HuH-7 (cell line): ENCODE results near the gene PDGFD.
"Not testable (repeated sequence)": the region's sequence is repeated elsewhere in the genome, so short reads cannot be mapped to it uniquely, and the experiment has no call there.

Experiments used
- DNase-seq: peaks from one replicate; pipeline ENCODE4 v3.0.0; 2011; ENCODE audit warnings: low spot score

PDGFD gene

DNA sequence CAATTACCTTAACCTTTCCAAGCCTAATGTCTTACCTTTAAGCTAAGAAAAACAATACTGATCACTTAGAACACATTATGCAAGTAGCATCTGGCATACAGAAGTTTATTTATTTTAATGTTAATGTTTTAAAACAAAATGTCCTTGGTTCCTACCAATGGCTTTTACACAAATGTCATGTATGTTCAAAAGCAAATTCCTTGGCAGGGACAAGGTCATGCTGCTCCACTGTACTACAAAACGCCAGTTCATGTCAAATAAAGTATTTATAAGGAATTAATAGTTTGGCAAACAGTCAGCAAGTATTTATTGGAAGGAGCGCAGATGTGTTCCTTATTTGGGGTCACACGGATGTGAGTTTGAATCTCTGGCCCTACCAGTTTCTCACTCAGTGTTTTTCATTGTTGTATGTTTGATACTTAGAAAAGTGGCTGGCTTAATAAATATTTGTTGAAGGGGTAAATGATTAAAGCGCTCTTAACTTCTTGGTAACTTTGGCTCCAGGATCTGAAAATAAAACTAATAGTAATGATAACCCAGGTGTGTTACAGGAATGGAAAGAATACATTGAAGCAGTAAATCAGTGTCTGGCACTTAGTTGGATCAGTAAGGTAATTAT is 108.9 kb downstream of the PDGFD start:
- no peak for DNase-seq

DNA sequence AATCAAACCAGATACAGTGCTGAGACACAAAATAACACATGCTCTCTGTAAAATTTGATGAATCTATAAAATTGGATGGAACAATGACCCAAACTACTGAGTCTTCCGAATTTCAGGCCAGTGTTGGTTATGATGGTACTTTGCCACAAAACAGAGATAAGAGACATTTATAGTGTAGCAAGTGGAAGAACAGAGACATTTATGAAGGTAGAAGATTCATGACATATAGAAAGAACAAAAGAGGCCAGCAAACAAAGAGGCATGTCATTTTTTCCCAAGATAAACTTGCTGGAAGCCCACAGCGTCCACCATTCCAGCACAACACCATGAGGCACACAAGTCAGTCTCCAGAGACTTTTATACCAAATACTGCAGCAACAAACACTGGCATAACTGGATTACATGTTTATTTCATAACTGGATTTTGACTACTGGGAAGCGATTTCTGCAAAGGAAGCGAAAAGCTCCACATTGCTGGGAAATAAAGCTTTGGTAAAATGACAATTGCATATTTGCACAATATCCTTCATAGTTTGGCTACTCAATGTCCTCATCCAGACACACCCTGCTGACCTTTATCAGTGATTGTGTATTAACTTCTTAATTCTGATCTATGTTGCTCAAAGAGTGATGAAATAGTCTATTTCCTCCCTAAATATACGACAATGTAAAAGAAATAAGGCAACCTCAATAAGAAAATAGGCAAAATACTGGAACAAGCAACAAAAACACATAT is 110.0 kb downstream of the PDGFD start:
- no peak for DNase-seq

DNA sequence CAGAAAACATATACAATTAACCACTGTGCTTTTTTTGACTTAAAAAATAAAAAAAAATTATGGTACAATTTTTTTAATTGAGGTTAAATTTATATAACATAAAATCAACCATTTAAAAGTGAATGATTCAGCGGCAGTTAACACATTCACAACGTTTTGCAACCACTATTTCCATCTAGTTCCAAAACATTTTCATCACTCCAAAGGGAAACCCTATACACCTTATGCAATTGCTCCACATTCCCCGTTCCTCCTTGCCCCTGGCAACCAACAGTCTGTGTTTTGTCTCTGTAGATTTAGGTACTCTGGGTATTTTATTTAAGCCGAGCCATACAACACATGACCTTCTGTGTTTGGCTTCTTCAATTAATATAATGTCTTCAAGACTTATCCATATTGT is 112.2 kb downstream of the PDGFD start:
- no peak for DNase-seq

DNA sequence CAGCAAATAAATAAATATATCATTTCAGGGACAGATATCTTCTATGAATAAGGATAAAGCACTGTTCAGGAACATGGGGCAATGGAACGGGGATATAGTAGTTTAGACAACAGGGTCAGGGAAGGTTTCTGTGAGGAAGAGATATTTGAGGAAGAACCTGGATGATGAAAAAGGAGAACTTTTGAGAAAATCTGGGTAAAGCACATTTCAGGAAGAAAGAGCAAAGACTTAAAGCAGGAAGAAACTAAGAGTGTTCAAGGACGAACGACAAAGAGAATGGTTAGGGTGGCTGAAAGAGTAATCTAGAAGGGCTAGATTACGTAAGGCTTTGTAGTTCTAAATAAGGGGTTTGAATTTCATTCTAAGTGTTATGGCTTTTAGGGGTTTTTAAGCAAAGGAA is 114.8 kb downstream of the PDGFD start:
- DNase-seq = no peak

DNA sequence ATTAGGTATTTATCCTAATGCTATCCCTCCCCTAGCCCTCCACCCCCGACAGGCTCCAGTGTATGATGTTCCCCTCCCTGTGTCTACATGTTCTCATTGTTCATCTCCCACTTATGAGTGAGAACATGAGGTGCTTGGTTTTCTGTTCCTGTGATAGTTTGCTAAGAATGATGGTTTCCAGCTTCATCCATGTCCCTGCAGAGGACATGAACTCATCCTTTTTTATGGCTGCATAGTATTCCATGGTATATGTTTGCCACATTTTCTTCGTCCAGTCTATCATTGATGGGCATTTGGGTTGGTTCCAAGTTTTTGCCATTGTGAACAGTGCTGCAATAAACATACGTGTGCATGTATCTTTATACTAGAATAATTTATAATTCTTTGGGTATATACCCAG is 117.1 kb downstream of the PDGFD start:
- not testable (repeated sequence) for DNase-seq

DNA sequence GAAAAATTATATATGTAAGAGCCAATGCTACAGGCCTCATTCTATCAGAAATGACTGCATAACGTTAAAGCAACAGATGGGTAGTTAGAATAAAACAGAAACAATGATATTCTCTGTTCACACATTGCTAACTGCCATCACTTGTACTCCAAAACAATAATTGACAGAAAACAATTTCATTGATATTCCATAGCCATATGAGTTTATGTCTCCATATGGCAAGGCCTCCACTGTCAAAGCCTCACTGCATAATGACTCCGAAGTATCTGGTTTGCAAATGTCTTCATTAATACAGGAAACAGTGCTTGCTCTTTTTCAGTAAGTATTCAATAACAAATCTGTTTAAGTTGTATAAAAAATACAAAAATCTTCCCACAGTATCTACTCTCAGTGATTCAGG is 117.6 kb downstream of the PDGFD start:
- DNase-seq = no peak

DNA sequence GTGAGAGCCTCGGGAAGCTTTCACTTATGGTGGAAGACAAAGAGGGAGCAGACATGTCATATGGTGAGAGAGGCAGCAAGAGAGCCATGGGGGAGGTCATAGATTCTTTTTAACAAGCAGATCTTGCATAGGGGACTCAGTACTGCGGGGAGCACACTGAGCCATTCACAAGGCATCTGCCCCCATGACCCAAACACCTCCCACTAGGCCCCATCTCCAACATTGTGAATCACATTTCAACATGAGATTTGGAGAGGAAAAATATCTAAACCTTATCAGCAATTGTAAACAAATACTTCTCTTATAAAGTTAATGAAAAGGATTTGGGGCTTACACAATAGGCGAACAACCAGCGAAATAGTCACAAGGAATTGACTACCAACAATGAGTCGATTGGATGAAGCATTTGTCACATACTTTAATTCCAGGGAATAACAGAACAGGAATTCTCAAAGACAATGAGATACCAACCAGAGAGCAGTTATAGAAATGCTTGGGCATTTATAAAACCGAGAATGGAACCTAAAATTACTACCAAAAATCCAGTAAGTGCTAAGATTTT is 120.2 kb downstream of the PDGFD start:
- DNase-seq = no peak

DNA sequence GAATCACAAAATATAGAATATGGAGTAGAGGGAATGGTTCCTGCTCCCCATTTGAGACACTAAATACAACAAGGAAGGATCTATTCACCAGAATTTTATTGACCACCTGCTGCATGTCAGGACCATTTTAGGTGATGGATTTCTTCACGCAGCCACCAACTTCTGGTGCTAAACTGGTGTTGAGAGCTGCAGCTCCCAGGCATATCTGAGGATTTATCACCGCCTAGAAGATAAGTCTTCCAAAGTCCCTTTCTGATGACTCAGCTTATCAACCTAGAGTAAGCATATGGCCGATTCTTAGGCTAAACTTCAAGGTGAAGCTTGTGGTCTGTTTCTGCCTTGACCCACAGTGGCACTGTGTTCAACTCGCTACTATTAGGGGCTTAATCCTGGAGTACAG is 120.8 kb downstream of the PDGFD start:
- no peak for DNase-seq

DNA sequence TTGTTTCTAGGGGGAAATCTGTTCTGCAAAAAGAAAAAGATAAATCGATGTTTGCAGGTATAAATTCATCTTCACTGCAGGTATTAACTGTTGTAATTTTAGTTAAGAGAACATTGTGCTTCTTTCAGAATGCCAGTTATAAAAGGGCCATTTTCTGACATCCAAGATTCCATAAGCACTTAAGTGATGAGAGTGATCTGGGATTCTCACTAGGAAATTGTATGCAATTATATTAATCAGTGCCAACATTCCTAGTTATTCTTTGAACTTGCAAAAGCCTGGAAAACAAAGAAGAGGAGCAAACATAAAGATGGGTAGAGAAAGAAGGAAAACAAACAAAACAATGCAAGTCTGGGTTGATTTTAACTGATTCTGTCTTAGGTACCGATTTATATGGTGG is 122.2 kb downstream of the PDGFD start:
- DNase-seq = no peak

DNA sequence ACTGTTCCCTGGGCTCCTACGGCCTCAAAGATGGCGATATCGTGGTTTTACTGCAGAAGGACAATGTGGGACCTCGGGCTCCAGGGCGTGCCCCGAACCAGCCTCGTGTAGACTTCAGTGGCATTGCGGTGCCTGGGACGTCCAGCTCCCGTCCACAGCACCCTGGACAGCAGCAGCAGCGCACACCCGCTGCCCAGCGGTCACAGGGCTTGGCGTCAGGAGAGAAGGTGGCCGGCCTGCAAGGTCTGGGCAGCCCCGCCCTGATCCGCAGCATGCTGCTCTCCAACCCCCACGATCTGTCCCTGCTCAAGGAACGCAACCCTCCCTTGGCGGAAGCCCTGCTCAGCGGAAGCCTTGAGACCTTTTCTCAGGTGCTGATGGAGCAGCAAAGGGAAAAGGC is 127.0 kb downstream of the PDGFD start:
- DNase-seq = no peak

DNA sequence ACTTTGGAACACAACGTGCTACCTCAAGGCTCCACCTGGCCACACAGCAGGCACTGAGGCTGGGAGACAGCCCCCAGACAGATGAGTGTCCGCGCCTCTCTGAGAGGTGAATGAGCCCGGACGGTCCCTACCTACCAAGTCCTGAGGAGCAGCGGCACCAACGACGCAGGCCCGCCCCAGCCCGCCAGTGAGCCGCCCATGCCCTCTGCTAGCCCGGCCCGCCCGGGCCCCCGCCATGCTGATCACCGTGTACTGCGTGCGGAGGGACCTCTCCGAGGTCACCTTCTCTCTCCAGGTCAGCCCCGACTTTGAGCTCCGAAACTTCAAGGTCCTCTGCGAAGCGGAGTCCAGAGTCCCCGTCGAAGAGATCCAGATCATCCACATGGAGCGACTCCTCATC is 127.4 kb downstream of the PDGFD start, which contains the start of gene DDI1:
TSS of gene DDI1 (plus strand) at position 53 of the 400 bp plus-strand sequence. CDS start at position 236, 183 bp downstream.
- DNase-seq = no peak

DNA sequence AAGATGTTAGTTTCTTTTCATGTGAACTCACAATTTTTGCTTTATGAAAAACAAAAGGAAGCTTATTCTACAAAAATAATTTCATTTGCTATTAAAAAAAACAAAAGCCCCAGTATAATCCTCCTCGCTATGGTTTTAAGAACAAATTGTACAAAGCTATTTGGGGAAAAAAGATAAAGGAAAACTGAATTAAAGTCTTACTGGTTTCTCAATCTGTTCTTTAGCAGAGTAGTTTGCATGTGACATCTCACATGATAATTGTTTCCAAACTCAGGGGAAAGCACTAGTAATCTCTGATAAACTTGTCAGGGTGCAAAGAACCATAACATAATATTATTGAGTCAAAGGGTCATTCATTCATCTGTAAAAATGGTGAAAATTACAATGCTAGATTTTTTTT is 130.4 kb downstream of the PDGFD start:
- no peak for DNase-seq

DNA sequence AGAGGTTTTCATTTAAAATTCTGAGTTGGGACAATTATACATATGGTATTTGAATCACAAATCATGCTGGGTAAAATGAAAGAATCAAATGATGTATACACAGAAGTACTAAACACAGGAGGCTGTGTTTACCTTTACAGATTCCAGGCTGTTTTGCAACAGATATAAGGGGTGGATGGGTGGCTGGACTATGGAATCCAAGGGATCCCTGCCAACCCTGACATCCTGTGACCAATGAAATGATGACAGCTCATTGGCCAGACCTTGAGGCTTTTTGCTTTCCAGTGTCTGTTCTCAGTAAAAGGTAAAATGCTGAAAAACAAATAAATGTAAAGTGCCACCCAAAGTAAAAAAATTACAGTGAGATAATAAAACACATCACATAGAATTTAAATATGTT is 130.8 kb downstream of the PDGFD start:
- peak; percentile 25 for DNase-seq

DNA sequence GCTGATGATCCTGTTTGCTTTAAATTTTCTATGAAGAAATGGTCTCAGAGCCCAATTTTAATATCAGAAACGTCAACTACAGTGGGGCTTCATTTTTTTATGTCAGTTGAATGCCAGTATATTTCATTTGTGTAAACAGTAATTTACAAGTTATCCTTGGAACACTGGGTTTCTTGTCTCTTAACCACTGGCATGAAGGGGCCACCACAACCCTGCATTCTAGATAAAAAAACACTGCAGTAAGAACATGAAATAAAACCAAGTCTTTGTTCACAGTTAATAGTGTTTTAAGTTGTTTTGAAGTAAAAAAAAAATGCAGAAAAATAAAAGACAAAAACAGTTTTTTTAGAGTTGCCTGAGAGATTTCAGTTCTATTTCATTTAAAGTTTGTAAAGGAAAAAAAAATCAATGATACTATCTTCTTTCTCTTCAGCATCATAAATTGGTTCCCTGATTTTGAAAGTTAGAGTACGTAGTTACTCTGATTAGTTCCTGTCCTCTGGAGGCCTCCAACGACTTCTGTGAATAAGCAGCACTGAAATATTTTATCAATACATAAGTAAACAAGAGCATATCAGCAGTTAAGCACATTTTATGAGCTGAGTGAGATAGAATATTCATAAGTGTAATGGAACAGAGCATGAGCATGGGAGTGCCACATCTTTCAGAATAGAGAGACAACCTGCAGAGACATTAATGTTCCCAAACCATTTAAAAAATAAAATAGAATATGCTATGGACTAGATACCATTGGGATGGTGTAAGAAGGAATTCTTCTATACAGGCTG is 135.3 kb downstream of the PDGFD start:
- DNase-seq = no peak

DNA sequence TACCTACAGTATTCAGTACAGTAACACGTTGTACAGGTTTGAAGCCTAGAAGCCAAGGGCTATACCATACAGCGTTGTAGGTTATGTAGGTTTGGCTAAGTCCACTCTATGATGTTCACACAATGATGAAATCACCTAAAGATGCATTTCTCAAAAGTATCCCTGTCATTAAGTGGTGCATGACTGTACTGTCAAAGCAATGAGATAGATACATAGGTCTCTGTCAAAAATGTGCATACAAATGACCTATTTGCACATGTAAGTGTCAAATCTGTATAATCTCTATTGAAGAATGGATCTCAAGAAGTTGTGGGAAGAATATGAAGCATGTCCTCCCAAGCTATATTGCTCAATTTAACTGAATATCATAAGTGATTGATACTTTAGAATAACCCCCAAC is 139.4 kb downstream of the PDGFD start:
- DNase-seq = no peak

DNA sequence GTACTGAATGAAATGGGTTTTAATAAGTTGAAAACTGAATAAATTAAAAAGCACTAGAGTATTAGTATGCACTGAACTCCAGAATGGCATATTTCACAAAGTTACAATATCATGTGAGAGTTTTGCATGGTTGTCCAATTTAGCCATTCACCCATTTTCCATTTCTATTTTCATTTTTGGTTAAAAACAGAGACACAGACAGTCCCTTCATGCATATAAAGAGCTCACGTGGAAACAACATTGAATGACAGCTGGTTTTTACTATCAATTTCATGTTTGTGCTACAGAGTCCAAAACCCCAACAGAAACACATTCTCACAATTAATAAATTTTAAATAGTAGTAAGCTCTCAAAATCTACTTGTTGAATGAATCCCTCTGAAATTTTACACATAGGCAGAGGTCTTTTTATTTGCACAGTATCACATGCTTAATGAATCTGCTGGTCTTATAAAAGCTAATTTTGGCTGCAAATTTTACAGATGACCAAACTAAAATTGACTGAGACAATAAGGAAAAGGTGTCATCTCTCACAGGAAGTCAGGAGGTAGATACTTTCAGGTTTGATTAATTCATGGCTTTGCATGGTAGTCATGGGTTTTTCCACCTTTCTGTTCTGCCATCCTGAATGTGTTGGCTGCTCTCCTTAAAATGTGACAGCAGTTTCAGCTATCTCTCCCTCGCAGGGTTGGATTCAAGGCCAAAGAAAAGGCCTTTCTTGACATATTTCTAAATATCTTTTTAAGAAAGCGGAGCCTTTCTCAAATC is 148.1 kb downstream of the PDGFD start:
- DNase-seq = no peak

DNA sequence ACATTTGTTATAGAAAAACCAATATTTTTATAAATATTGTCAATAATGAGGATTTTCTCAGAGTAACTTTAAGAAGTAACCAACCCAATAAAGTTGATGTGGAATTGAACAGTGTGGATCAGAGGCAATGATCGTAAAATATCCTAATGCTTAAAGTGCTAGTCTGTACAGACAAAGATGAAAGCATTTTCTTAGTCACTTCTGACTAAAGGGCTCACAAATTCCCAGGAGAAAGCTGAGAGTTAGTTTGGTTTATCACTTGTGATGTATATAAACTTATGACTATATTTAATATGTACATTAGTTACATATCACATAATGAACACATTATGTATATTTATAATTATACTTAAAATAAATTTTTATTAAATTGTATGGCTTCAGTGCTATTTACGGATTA is 152.9 kb downstream of the PDGFD start:
- DNase-seq = no peak

DNA sequence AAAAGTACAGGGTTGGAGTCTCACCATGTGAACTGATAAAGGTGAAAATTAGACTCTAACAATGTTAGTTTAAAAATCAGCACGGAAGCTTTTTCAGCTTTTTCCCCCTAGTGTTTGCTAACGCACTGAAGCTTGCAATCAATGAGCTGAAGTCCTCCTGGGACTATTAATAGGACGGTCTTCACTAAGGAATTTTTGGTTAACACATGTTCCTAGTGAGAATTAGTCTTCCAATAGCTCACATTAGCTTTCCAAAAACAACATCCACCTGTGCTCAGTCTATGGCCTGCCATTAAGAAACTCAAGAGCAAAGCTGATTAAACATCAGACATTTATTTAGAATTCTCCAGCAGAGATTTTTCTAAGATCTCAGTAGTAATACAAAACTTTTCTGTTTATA is 154.2 kb downstream of the PDGFD start:
- DNase-seq = no peak

DNA sequence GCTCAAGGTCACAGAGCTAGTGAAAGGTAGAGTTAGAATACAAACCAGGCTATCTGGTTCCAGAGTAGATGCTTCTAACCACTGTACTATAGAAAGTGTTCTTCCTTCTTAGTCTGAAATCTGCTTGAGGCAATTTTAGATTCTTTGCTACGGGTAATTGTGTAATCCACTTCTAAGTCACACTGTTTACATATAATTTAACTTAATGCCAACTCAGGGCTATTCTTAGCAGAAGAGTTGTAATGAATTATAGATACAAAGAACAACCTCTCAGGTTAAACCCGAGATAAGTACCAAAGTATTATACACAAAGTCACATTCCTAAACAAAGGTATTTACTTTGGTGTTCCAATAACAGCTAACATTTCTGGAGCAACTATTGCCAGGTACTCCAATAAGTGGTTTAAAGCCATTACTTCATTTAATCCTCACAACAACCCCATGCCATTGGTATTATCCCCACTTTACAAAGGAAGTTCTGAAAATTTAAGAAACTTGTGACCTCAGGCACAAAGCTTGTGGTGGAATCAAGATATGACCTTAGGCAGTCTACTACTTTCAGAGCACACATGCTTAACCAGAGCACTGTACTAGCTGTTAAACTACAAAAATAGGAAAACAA is 158.6 kb downstream of the PDGFD start:
- no peak for DNase-seq

DNA sequence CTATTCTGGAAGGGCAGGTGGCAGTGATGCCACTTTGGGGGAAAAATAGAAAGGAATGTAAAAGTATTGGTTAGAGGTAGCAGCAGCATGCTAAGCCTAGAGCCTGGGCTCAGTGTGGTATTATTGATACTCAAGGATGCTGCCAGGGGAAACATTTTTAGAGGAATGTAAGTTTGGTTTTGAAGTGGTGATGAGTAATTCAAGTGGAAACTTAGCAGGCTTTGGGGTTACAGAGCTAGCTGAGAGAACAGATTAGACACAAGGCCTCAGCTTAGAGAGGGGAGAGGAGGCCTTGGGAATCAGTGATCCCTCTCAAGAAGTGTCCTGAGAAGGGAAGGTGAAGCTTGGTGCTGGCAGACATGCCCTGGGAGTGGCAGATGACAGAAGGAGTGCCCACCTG is 160.5 kb downstream of the PDGFD start:
- DNase-seq = no peak

DNA sequence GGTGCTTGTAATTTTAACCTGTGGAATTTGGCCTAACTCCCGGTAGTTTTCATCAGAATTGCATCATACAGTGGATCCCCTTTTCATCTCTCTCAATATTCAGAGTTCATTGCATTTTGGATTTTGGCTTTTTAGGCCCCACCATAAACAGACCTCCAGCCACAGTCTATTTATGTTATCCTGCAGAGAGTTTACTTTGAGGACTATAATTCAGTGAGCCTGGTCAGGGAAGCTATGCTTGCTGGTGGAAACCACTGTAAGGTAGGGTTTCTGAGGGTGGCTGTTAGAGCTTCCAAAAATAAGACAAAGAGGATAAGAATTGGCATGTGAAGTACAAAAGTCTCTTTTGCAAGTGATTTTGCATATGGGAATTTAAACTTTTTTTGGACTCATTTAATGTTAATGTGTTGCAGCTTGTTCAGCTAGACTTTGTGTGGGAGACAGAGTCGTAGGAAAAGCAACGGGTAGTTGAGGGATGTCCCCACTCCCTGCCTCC is 162.3 kb downstream of the PDGFD start:
- no peak for DNase-seq
